Measurements from ENCODE around the gene FZR1.
"Not testable (repeated sequence)": the region's sequence is repeated elsewhere in the genome, so short reads cannot be mapped to it uniquely, and the experiment has no call there.

FZR1 gene

GRCh38 chr19:3547301-3547731, 41.2 kb downstream of the FZR1 start:
- DNase-seq (ENCODE audit: low spot score) = no peak

GRCh38 chr19:3547767-3548282, 41.7 kb downstream of the FZR1 start:
- no peak for DNase-seq (ENCODE audit: low spot score)

GRCh38 chr19:3548606-3549005, 42.5 kb downstream of the FZR1 start:
- no peak for DNase-seq (ENCODE audit: low spot score)

- no peak for DNase-seq (ENCODE audit: low spot score)
Observed at GRCh38 chr19:3549816-3550215, 43.7 kb downstream of the FZR1 start.

GRCh38 chr19:3550947-3551791, 45.1 kb downstream of the FZR1 start:
- DNase-seq (ENCODE audit: low spot score) = no peak

- DNase-seq (ENCODE audit: low spot score) = no peak
Observed at GRCh38 chr19:3551792-3552095, 45.6 kb downstream of the FZR1 start.

GRCh38 chr19:3554254-3555083, 48.4 kb downstream of the FZR1 start:
- no peak for DNase-seq (ENCODE audit: low spot score)

GRCh38 chr19:3555653-3556422, 49.7 kb downstream of the FZR1 start:
- DNase-seq (ENCODE audit: low spot score) = no peak

GRCh38 chr19:3556423-3556977, 50.4 kb downstream of the FZR1 start:
- no peak for DNase-seq (ENCODE audit: low spot score)

GRCh38 chr19:3556978-3557460, 50.9 kb downstream of the FZR1 start:
- no peak for DNase-seq (ENCODE audit: low spot score)

- peak; percentile 98 for DNase-seq (ENCODE audit: low spot score)
Observed at GRCh38 chr19:3557461-3558248, 51.5 kb downstream of the FZR1 start, which contains the start of gene MFSD12. Gene MFSD12, minus strand, starts transcription at chr19:3557586. Its CDS starts 183 bp downstream, at chr19:3557403.

GRCh38 chr19:3563709-3564524, 57.8 kb downstream of the FZR1 start:
- no peak for DNase-seq (ENCODE audit: low spot score)

GRCh38 chr19:3565139-3565538, 59.0 kb downstream of the FZR1 start:
- DNase-seq (ENCODE audit: low spot score) = no peak

- not testable (repeated sequence) for DNase-seq (ENCODE audit: low spot score)
Observed at GRCh38 chr19:3570042-3570441, 63.9 kb downstream of the FZR1 start.

- DNase-seq (ENCODE audit: low spot score) = no peak
Observed at GRCh38 chr19:3570606-3571011, 64.5 kb downstream of the FZR1 start.

GRCh38 chr19:3572132-3572854, 66.2 kb downstream of the FZR1 start:
- peak; percentile 98 for DNase-seq (ENCODE audit: low spot score)

GRCh38 chr19:3572855-3573161, 66.7 kb downstream of the FZR1 start, which contains the start of gene HMG20B:
Gene HMG20B, plus strand, starts transcription at chr19:3572944. Its CDS starts 366 bp downstream, at chr19:3573310.
- no peak for DNase-seq (ENCODE audit: low spot score)

GRCh38 chr19:3573162-3573857, 67.2 kb downstream of the FZR1 start:
- DNase-seq (ENCODE audit: low spot score) = no peak

Measured in HuH-7 (cell line).